HG02981 (cell line): ENCODE results near the gene UTP14C.
"Not testable (repeated sequence)": the region's sequence is repeated elsewhere in the genome, so short reads cannot be mapped to it uniquely, and the experiment has no call there.

ENCODE experiments used
- ATAC-seq: cut with Tn5 transposase; IDR thresholded peaks from one replicate; pipeline ENCODE4 v1.9.1; 2021; ENCODE audit warnings: mild to moderate bottlenecking, moderate library complexity; ENCODE audit not compliant: unreplicated experiment

The UTP14C gene

DNA sequence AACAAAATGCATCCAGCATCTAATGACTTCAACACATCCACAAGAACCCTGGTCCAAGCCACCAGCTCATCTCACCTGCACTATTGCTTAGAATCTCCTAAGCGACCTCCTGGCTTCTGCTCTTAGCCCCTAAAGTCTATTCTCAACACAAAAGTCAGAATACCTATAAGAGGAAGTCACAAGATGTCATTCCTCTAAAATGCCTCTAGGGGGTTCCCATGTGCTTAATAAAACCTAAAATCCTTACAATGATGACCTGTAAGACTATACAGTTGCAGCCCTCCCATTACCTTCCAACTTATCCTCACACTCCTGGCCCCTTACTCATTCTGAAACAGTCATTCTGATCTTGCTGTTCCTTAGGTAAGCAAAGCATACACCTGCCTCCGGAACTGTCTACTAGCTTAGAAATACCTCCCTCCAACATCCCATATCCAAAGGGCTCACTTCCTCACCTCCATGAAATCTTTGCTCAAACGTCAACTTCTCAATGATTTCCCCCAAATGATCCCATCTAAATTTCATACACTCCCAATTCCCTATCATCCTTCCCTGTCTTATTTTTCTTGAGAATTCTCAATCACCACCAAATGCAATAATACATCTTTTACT is 23.3 kb upstream of the UTP14C start:
- peak; percentile 87 for ATAC-seq

DNA sequence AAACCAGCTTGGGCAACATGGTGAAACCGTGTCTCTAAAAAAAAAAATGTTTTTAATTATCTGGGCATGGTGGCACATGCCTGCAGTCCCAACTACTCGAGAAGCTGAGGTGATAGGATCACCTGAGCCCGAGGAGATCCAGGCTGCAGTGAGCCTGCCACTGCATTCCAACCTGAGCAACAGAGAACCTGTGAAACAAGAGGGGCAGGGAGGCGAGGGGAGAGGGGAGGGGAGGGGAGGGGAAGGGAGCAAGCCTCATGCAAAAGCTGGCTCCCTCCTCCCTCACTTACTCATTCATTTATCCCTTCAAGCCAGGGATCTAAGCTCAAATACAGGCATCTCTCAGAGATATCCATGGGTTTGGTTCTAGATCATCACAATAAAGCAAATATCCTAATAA is 22.1 kb upstream of the UTP14C start:
- ATAC-seq: no peak

DNA sequence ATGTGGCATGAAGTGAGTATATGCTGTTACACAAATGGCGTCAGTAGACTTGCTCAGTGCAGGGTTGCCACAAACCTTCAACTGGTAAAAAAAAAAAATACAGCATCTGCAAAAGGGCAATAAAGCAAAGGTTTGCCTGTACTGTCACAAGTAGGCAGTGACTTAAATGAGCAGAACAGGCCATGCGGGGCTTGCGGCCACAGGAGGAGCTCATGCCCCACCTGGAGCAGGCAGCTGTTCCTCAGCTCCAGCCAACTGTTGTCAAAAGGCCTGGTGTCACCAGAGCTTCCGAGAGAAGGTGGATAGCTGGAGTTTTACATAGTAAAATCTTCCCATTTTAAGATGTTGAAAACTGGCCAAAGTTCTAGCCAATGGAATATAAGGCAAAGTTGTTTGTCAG is 20.9 kb upstream of the UTP14C start:
- no peak for ATAC-seq

DNA sequence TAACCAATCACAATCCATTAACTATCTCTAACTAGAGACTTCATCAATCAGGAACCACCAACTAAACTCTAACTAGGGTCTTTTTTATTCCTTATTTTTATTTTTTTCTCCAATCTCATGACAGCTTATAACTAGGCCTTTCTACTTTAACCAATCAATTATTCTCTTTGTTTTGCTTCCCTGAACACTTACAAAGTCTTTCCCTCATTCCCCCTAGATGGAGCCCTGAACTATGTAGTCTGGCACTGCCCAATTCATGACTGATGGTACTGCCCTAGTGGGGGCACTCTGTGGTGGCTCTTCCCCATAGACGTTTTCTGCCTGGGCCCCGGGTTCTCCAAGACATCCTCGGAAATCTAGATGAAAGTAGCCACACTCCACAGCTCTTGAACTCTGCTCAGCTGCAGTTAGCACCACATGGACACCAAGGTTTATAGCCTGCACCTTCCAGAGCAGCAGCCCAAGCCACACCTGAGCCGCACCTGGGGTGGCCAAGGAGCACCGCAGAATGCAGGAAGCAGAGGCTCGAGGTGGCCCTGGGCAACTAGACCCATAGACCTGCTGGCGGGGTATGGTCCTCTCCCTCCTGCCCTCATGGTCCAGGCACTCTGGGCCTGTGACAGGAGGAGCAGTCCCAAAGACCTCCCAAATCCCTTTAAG is 19.9 kb upstream of the UTP14C start:
- no peak for ATAC-seq

GRCh38 chr13:52005841-52006522 is 18.5 kb upstream of the UTP14C start:
- ATAC-seq: no peak

- no peak for ATAC-seq
These were observed 17.8 kb upstream of the UTP14C start for GRCh38 chr13:52006523-52007245.

DNA sequence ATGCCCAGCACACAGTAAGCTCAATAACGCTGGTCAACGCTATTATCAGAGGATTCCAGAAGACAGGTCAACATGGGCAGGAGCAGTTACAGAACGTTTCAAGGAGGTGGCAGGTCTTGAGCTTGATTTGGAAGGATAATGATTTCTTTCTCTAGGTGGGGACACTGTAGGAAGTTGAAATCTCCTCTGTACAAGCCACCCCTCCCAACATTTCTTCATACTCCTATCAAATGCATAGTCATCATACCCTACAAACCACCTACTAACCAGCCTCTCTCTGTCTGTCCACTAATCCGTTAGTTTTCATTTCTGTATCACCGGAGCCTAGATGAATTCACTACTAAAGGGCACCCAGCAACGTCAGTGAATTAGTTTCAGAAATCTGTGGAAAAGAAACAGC is 14.5 kb upstream of the UTP14C start:
- no peak for ATAC-seq

DNA sequence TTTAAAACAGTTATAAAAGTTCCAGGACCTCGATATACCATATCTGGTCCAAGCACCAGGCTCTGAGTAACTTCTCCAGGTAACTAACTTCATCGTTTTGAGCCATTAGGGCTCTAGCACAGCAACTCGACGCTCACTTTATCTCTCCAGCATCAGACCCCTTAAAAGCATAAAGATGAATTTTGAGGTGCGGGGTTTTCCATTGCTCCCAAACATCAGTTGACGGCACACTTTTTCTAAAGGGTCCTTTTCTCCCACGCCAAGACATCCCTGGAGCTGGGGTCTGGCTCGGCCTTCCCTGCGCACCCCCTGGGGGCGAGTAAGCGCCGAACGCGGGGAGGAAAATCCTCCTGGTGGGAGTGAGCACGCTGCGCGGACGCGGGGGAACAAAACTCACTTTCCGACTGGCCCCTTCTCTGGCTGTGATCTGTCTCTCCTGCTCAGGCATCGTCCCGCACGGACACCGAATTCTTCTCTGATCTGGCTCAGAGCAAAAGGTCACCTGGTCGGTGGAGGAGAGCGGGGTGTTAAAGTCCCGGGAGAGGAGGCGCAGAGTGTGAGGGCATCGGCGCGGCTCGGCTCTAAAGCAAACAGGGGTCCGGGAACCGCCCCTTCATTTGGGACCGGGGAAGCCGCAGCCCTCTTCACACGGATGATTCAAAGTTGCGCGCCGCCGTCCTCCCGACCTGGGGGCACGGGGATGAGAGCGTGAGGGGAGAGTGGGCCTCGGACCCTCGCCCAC is 13.4 kb upstream of the UTP14C start, which contains the start of gene ATP7B:
Gene ATP7B (minus strand): TSS at position 561 of the 742 bp plus-strand sequence. CDS start 113 bp downstream, at position 448.
- no peak for ATAC-seq

DNA sequence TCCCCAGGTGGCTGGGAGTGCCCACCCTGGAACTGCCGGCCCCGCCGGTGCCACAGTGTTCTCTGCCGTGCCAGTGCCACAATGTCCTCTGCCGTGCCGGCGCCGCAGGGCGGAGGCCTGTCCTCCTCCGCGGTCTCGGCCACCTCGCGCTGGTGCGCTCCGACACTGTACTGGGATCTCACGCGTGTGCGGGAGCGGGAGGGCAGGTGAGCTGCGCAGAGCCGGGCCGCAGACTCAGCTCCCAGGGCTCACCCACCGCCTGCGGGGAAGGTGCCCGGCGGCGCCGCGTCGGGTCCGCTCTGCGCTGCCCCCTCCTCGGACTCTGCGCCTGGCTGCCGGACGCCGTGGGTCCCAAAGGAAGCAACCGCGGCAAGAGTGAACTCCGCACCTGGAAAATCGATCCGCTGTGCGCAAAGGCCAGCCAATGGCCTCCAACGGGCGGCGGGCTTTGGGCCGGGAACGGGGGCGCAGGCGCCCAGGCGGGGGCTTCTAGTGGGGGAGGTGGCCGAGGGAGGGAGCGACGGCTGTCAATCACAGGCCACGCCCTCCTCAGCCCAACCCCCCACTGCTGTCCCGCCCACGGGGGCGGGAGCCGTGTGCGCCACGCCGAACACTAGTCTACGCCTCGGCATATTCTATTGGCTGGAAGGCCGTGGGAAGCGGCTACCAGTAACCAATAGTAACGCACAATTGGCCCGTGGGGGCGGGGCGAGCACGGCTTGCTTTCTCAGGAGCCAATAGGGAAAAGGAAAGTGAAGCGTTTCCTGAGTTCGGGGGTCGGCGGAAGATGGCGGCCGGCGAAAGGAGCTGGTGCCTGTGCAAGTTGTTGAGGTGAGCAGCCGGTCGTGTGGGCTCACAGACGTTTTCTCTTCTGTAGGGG is 12.6 kb upstream of the UTP14C start, which contains the start of gene ALG11:
Gene ALG11 (plus strand): TSS at position 767 of the 880 bp plus-strand sequence. CDS start 21 bp downstream, at position 788.
- peak; percentile 99 for ATAC-seq

GRCh38 chr13:52012512-52012836 is 12.0 kb upstream of the UTP14C start:
- no peak for ATAC-seq

GRCh38 chr13:52016296-52016695 is 8.2 kb upstream of the UTP14C start:
- no peak for ATAC-seq

GRCh38 chr13:52020191-52020590 is 4.3 kb upstream of the UTP14C start:
- no peak for ATAC-seq

GRCh38 chr13:52022356-52022755 is 2.1 kb upstream of the UTP14C start:
- ATAC-seq: no peak

GRCh38 chr13:52025475-52026245 is 1.2 kb downstream of the UTP14C start:
- no peak for ATAC-seq

GRCh38 chr13:52026246-52026626 is 1.7 kb downstream of the UTP14C start:
- no peak for ATAC-seq

GRCh38 chr13:52027832-52028231 is 3.3 kb downstream of the UTP14C start:
- no peak for ATAC-seq

DNA sequence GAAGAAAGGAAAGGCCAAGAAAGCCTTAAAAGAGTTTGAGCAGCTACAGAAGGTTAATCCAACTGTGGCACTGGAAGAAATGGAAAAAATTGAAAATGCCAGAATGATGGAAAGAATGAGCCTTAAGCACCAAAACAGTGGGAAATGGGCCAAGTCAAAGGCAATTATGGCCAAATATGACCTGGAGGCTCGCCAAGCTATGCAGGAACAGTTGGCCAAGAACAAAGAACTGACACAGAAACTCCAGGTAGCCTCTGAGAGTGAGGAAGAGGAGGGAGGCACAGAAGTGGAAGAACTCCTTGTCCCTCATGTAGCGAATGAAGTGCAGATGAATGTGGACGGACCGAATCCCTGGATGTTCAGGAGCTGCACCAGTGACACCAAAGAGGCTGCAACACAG is 5.1 kb downstream of the UTP14C start:
- no peak for ATAC-seq

- not testable (repeated sequence) for ATAC-seq
These were observed 5.9 kb downstream of the UTP14C start for GRCh38 chr13:52030401-52030800.

DNA sequence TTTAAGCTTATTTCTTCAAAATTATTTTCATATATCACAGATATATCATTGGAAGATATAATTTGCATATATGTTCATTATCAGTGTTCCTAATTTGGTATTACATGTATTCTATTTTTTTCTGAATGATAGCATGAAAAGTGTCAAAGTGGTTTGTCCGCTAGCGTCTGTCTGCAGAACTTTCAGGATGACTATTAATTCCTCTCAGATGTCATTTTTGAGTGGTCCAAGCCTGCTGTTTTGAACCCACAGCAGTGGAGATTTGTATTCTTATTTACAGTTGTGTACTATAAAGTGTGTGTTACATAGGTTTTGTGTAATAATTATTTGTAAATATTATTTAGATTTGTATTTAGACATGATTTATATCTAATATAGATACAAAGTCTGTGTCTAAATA is 8.5 kb downstream of the UTP14C start:
- ATAC-seq: no peak
